Effector memory CD8-positive, alpha-beta T cell (primary cell): Measurements from ENCODE around the gene SLC43A3.

ENCODE experiments used
- ATAC-seq: fragments of 150-1000 bp; cut with Tn5 transposase; replicated peaks from 2 replicates; pipeline ENCODE4 v1.10.0; 2021; ENCODE audit warnings: mild to moderate bottlenecking, moderate library complexity
- DNase-seq, 3 experiments: peaks; one replicate each; pipeline ENCODE4 v3.0.0; 2021
- H3K27ac Mint-ChIP-seq, 2 donors: one replicate each; pipeline ENCODE4 v1.8.0; 2022; ENCODE audit warnings: mild to moderate bottlenecking in 2 of 2, mixed read lengths in 2 of 2, moderate library complexity in 2 of 2
- H3K27me3 Mint-ChIP-seq, 2 donors: one replicate each; pipeline ENCODE4 v1.8.0; 2022; ENCODE audit warnings: mixed read lengths in 2 of 2
- H3K36me3 Mint-ChIP-seq: one replicate; pipeline ENCODE4 v1.8.0; 2022; ENCODE audit warnings: mild to moderate bottlenecking, moderate library complexity, mixed read lengths; ENCODE audit not compliant: insufficient read depth
- H3K4me1 Mint-ChIP-seq, 2 donors: one replicate each; pipeline ENCODE4 v1.8.0; 2022; ENCODE audit warnings: low read depth in 2 of 2, mixed read lengths in 2 of 2
- H3K4me3 Mint-ChIP-seq, 2 donors: one replicate each; pipeline ENCODE4 v1.8.0; 2022; ENCODE audit warnings: mild to moderate bottlenecking in 2 of 2, mixed read lengths in 2 of 2, moderate library complexity in 2 of 2
- H3K9me3 Mint-ChIP-seq, 2 donors: one replicate each; pipeline ENCODE4 v1.8.0; 2022; ENCODE audit warnings: mixed read lengths in 2 of 2

Gene SLC43A3

GRCh38 chr11:57390535-57390934, 36.4 kb downstream of the SLC43A3 start, which contains the start of gene PRG2:
Gene PRG2, minus strand, starts transcription at chr11:57390650. Its CDS starts 706 bp downstream, at chr11:57389944.
- Mint-ChIP-seq H3K4me1 (no peaks in the 10 kb centered on the region), H3K4me3 (no peak within 1 kb of the TSS), H3K9me3 (no peaks in the 10 kb centered on the region), H3K27me3 (peaks cover 0 to 17% of the 10 kb centered on the region in 2 donors), H3K36me3 (no peaks in the 10 kb centered on the region), H3K27ac (no peak within 1 kb of the TSS)
- no peak for ATAC-seq
- DNase-seq: no peak

DNA sequence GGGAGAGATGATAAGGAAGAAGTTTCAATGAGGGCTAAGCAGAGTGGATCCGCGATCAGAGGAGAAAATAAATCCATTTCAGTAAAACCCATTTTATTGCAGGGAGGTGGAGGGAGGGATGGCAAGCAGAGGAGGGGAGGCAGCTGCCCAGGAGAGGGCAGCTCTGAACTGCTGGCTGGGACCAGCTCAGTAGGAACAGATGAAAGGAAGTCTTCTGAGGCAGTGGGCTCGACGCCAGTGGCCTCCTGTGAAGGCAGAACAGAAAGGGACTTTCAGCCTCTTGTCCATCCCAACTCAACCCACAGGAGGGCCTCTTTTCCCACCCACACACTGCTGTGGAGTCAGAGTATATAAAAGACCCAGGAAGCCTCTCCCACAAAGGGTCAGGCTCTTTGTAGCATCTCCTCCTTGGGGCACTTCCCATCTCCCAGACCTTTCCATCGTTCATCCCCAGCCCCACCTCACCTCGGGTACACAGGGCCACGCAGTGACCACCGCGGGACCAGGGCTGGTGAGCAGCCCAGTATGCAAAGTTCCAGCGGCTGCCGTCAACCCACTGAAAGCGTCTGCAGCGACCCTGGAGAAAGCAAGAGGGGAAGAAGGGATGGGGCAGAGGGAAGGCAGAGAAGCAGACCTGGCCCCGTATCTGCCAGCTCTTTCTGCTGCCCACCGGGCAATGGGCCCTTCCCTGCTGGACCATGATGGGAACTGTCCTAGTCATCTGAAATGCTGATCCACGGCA, 39.5 kb downstream of the SLC43A3 start:
- H3K4me1 Mint-ChIP-seq: no peaks in the 10 kb centered on the region
- no peak for ATAC-seq
- no peaks in the 10 kb centered on the region for H3K9me3 Mint-ChIP-seq

GRCh38 chr11:57386178-57386940, 40.6 kb downstream of the SLC43A3 start:
- ATAC-seq: no peak
- Mint-ChIP-seq H3K4me3 (no peak overlapping the region), H3K27ac (no peak overlapping the region), H3K4me1 (no peaks in the 10 kb centered on the region), H3K27me3 (peaks cover 11 to 43% of the 10 kb centered on the region in 2 donors), H3K36me3 (no peaks in the 10 kb centered on the region), H3K9me3 (no peaks in the 10 kb centered on the region)
- no peak for DNase-seq

More for the DNA sequence above, 39.5 kb downstream of the SLC43A3 start:
- Mint-ChIP-seq H3K4me3 (no peak overlapping the region), H3K27me3 (peaks cover 6 to 32% of the 10 kb centered on the region in 2 donors), H3K27ac (no peak overlapping the region), H3K36me3 (no peaks in the 10 kb centered on the region)
- no peak for DNase-seq

- no peak within 1 kb of the TSS for H3K27ac Mint-ChIP-seq
- peaks cover 17 to 46% of the 10 kb centered on the region in 2 donors for H3K27me3 Mint-ChIP-seq
- no peaks in the 10 kb centered on the region for H3K4me1 Mint-ChIP-seq
- H3K4me3 Mint-ChIP-seq: no peak within 1 kb of the TSS
- no peaks in the 10 kb centered on the region for H3K36me3 Mint-ChIP-seq
- DNase-seq: no peak
- ATAC-seq: no peak
- no peaks in the 10 kb centered on the region for H3K9me3 Mint-ChIP-seq
Observed at GRCh38 chr11:57380975-57381374, 45.9 kb downstream of the SLC43A3 start, which contains the start of gene PRG3. Gene PRG3, minus strand, starts transcription at chr11:57381150. Its CDS starts 442 bp downstream, at chr11:57380708.

DNA sequence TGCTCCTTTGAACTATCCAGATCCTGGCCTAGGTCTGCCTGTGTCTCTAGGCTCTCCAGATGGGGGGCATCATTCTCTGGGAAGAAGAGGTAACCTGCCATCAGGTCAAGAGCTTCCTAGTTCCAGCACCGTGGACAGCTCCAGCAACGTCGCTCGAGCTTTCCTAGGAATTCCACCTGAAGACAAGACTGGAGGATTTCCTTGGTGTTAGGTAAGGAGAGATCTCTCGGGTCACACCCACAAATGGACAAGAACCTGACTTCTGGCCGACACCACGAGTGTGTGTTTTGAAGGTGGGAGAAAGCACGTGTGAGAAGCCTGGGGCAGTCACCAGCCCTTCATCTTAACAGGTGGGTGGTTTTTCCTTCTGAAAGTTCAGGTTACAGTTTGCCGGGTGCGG, 47.2 kb downstream of the SLC43A3 start:
- DNase-seq: no peak
- no peak for ATAC-seq
- H3K27ac Mint-ChIP-seq: no peak overlapping the region

DNA sequence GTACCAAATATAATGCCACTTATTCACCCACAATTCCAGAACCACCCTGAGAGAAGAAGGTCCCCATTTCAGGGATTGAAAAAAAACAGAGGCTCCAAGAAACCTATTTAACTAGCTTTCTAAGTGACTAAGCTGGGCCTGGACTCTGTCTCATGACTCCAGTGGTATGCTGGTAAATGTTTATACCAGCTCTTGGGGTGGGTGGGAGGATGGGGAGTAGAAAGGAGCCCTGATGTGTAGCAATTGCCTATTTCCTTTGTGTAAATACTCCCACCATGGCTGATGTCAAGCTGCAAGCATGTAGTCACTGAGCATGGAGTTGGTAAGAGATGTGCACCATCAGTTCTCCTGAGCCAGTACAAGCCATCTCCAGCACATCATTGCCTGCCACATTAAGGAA, 48.7 kb downstream of the SLC43A3 start:
- Mint-ChIP-seq H3K4me1 (no peaks in the 10 kb centered on the region), H3K4me3 (no peak overlapping the region), H3K36me3 (no peaks in the 10 kb centered on the region), H3K27ac (no peak overlapping the region), H3K27me3 (peaks cover 17 to 33% of the 10 kb centered on the region in 2 donors), H3K9me3 (no peaks in the 10 kb centered on the region)
- ATAC-seq (no peak), DNase-seq (no peak)

More for the DNA sequence above, 47.2 kb downstream of the SLC43A3 start:
- H3K36me3 Mint-ChIP-seq: no peaks in the 10 kb centered on the region
- H3K9me3 Mint-ChIP-seq: no peaks in the 10 kb centered on the region
- H3K4me3 Mint-ChIP-seq: no peak overlapping the region
- H3K27me3 Mint-ChIP-seq: peaks cover 17 to 39% of the 10 kb centered on the region in 2 donors
- no peaks in the 10 kb centered on the region for H3K4me1 Mint-ChIP-seq

DNA sequence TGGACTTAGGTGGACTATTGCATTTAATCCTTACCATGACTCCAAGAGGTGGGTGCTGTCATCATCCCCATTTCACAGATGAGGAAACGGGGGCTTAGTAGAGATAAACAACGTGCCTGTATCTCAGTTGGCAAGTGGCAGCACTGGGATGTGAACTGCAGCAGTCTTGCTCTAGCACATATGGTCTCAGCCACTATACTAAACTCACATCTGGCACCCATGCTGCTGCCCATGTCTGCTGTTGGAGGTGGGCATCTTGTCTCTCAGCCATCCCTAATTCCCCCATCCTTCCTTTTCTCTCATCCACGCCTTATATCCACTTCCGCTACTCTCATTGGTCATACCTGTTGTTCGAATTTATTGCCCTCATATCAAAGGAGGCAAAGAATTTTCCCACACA, 49.8 kb downstream of the SLC43A3 start:
- ATAC-seq: no peak
- no peaks in the 10 kb centered on the region for H3K36me3 Mint-ChIP-seq

GRCh38 chr11:57376095-57377090, 50.5 kb downstream of the SLC43A3 start:
- H3K27ac Mint-ChIP-seq: no peak overlapping the region
- peaks cover 6 to 15% of the 10 kb centered on the region in 2 donors for H3K27me3 Mint-ChIP-seq
- H3K9me3 Mint-ChIP-seq: no peaks in the 10 kb centered on the region
- H3K4me1 Mint-ChIP-seq: no peaks in the 10 kb centered on the region
- H3K36me3 Mint-ChIP-seq: no peaks in the 10 kb centered on the region
- DNase-seq (no peak), ATAC-seq (no peak)
- H3K4me3 Mint-ChIP-seq: no peak overlapping the region

More for the DNA sequence above, 49.8 kb downstream of the SLC43A3 start:
- Mint-ChIP-seq H3K27ac (no peak overlapping the region), H3K9me3 (no peaks in the 10 kb centered on the region), H3K4me3 (no peak overlapping the region), H3K4me1 (no peaks in the 10 kb centered on the region), H3K27me3 (peaks cover 8 to 22% of the 10 kb centered on the region in 2 donors)
- DNase-seq: no peak

- H3K4me1 Mint-ChIP-seq: no peaks in the 10 kb centered on the region
- no peak overlapping the region for H3K27ac Mint-ChIP-seq
- no peak for DNase-seq
- no peaks in the 10 kb centered on the region for H3K9me3 Mint-ChIP-seq
- H3K36me3 Mint-ChIP-seq: no peaks in the 10 kb centered on the region
- H3K4me3 Mint-ChIP-seq: no peak overlapping the region
- H3K27me3 Mint-ChIP-seq: peaks cover 4 to 11% of the 10 kb centered on the region in 2 donors
- no peak for ATAC-seq
Observed at GRCh38 chr11:57375490-57375889, 51.4 kb downstream of the SLC43A3 start.

DNA sequence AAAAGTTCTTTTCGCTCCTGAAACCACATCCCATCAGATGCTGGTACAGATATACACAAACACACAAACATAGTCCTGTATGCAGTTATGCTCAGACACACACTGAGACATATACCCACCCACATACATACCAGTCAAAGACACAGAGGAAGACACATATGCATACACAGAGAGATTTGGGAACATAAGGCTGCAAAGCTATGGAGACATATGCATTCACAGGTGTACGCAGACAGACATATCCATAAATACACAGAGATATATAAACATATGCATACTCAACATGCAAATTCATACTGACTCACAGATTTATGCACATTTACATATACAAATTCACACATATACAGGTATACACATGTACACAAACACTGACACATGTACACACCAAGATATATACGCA, 52.0 kb downstream of the SLC43A3 start:
- H3K27me3 Mint-ChIP-seq: peaks cover 0 to 9% of the 10 kb centered on the region in 2 donors
- H3K27ac Mint-ChIP-seq: no peak overlapping the region
- no peaks in the 10 kb centered on the region for H3K36me3 Mint-ChIP-seq
- no peak overlapping the region for H3K4me3 Mint-ChIP-seq
- DNase-seq (no peak), ATAC-seq (no peak)
- no peaks in the 10 kb centered on the region for H3K9me3 Mint-ChIP-seq
- no peaks in the 10 kb centered on the region for H3K4me1 Mint-ChIP-seq

DNA sequence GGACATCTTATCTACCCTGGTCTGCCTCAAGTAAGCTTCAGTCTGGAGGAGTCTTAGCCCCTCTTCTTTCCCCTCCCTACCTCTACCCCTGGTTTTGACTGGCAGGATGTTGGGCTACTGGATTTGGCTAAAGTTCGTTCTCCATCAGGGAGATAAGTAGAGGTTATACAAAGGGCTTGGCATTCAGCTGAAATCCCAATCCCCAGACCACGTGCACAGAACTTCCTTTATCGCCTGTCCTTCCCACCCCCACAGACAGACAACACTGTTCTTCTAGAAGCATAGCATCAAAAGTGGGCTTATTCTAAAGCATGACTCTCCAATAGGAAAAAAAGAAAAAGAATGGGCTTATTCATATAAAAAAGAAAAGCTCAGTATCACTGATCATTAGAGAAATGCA, 53.8 kb downstream of the SLC43A3 start:
- Mint-ChIP-seq H3K27ac (peak overlapping the region in 1 of 2 donors; percentile 42), H3K9me3 (no peaks in the 10 kb centered on the region), H3K4me3 (no peak overlapping the region), H3K27me3 (peaks cover 0 to 12% of the 10 kb centered on the region in 2 donors), H3K36me3 (no peaks in the 10 kb centered on the region), H3K4me1 (no peaks in the 10 kb centered on the region)
- ATAC-seq: no peak
- no peak for DNase-seq

DNA sequence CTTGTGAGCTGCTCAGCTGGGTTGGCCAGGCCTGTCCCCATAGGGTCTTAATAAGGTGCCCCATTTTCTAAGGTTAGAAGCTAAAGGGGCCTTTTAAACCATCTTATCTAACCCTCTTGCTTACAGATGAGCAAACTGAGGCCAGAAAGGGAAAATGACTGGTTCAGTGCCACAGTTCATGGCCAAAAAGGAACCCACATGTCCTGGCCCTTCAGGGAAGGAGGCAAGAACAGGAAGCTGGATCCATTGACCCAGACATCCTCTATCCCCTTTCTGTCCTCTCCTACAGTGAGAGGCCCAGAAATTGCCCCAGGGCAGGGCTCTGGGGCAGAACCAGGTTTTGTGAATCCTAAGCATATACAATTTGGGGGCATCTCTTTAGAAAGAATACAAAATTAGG, 56.0 kb downstream of the SLC43A3 start:
- H3K27ac Mint-ChIP-seq: peak overlapping the region in 1 of 2 donors; percentile 32
- H3K36me3 Mint-ChIP-seq: no peaks in the 10 kb centered on the region
- DNase-seq: no peak
- H3K4me3 Mint-ChIP-seq: no peak overlapping the region
- H3K9me3 Mint-ChIP-seq: no peaks in the 10 kb centered on the region
- H3K27me3 Mint-ChIP-seq: peaks cover 0 to 24% of the 10 kb centered on the region in 2 donors
- H3K4me1 Mint-ChIP-seq: no peaks in the 10 kb centered on the region
- no peak for ATAC-seq

GRCh38 chr11:57370251-57370650, 56.7 kb downstream of the SLC43A3 start:
- DNase-seq: no peak

More at GRCh38 chr11:57370251-57370650, 56.7 kb downstream of the SLC43A3 start:
- Mint-ChIP-seq H3K4me1 (no peaks in the 10 kb centered on the region), H3K27ac (peak overlapping the region in 1 of 2 donors; percentile 32), H3K4me3 (no peak overlapping the region), H3K27me3 (peaks cover 0 to 30% of the 10 kb centered on the region in 2 donors), H3K9me3 (no peaks in the 10 kb centered on the region), H3K36me3 (no peaks in the 10 kb centered on the region)
- no peak for ATAC-seq
